Uterus (tissue), 2 donors: ENCODE measurements around the gene ERF.

ENCODE experiments used
- CTCF ChIP-seq, 4 experiments: fragments of 200-600 bp in 2 of 4; fragments of 450-650 bp in 2 of 4; sonication (generic) in 2 of 4; IDR thresholded peaks; one replicate each; pipeline ENCODE4 v1.5.1; 2016 to 2019; ENCODE audit warnings: antibody characterized with exemption in 4 of 4, mild to moderate bottlenecking in 2 of 4, moderate library complexity in 1 of 4
- POLR2A ChIP-seq, 2 donors: fragments of 450-650 bp; IDR thresholded peaks; one replicate each; pipeline ENCODE4 v1.6.1; 2016; ENCODE audit warnings: antibody characterized with exemption in 2 of 2, mild to moderate bottlenecking in 1 of 2, moderate library complexity in 1 of 2

GRCh38 chr19:42274065-42274682, 19.2 kb upstream of the ERF start:
- TF ChIP-seq CTCF (IDR thresholded peaks at IDR 0.05) (no peak), POLR2A (IDR thresholded peaks at IDR 0.05) (no peak)
